GM20000 (cell line): ENCODE measurements around the gene GTF2IRD1.
"Not testable (repeated sequence)": the region's sequence is repeated elsewhere in the genome, so short reads cannot be mapped to it uniquely, and the experiment has no call there.

Experiments used
- DNase-seq: peaks from one replicate; pipeline ENCODE4 v3.0.0; 2012; ENCODE audit warnings: low spot score
- TF ChIP-seq, protein P1 (sequence below): IDR thresholded peaks from 2 replicates; pipeline ENCODE4 v1.5.1; 2012; ENCODE audit warnings: mild to moderate bottlenecking, control low read depth; ENCODE audit errors: extremely low read depth, missing control alignments

The GTF2IRD1 gene

DNA sequence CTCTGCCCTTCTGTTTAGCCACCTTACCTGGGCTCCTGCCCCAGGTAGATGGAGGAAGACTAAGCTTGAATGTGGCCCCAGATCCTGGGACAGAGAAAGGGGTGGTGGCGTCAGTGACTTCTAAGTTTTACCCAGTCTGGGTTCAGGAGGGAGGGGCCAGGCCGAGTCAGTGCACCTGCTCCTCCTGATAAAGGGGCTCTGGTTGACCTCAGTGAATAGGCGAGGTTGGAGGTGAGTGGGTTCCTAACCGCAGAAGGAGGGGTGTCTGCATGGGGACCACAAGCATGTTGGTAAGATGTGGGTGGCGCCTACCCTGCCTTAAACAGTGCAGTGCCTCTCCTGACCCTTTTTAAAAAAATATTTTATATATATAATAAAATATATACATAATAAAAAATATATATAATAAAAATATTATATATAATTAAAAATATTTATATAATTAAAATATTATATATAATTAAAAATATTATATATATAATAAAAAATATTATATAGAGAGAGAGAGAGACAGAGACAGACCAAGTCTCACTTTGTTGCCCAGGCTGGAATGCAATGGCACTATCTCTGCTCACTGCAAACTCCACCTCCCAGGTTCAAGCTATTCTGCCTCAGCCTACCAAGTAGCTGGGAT, 106.5 kb downstream of the GTF2IRD1 start:
- DNase-seq, result no peak
- TF ChIP-seq, protein P1, sequence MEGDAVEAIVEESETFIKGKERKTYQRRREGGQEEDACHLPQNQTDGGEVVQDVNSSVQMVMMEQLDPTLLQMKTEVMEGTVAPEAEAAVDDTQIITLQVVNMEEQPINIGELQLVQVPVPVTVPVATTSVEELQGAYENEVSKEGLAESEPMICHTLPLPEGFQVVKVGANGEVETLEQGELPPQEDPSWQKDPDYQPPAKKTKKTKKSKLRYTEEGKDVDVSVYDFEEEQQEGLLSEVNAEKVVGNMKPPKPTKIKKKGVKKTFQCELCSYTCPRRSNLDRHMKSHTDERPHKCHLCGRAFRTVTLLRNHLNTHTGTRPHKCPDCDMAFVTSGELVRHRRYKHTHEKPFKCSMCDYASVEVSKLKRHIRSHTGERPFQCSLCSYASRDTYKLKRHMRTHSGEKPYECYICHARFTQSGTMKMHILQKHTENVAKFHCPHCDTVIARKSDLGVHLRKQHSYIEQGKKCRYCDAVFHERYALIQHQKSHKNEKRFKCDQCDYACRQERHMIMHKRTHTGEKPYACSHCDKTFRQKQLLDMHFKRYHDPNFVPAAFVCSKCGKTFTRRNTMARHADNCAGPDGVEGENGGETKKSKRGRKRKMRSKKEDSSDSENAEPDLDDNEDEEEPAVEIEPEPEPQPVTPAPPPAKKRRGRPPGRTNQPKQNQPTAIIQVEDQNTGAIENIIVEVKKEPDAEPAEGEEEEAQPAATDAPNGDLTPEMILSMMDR, result no peak

- no peak for DNase-seq
- TF ChIP-seq, protein P1, result no peak
Measured at GRCh38 chr7:74561898-74562613, 108.3 kb downstream of the GTF2IRD1 start.

- DNase-seq, result not testable (repeated sequence)
Measured at GRCh38 chr7:74563639-74564038, 109.9 kb downstream of the GTF2IRD1 start.

- TF ChIP-seq, protein P1, result no peak
- no peak for DNase-seq
Measured at GRCh38 chr7:74567318-74567668, 113.6 kb downstream of the GTF2IRD1 start.

- no peak for DNase-seq
Measured at GRCh38 chr7:74568658-74569057, 115.0 kb downstream of the GTF2IRD1 start.

DNA sequence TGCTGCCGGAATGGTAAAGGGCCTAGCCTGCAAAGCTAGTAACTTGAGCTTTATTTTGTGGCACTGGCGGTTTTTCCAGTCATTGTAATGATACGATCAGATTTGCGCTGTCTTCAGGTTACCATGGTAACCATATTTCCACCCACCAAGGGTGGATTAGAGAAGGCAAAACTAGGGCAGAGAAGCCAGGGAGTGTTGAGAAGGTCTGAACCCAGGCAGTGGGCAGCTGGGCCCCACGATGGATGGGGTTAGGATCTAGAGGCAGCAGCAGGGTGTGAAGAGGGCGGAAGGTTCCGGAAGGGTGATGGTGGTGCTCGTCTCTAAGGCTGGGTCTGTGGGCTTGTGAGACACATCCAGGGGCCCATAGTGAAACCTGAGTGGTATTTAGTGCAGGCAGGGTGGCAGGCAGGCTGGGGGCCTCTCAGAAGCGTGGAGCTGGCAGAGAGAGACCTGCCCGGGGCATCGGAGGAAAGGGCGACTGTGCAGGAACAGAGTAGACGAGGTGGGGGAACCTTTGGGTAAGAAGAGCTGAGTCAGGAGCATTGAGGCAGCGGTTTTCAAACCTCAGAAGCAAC, 115.9 kb downstream of the GTF2IRD1 start:
- TF ChIP-seq, protein P1, result no peak
- no peak for DNase-seq

More at GRCh38 chr7:74568658-74569057, 115.0 kb downstream of the GTF2IRD1 start:
- TF ChIP-seq, protein P1, result no peak

DNA sequence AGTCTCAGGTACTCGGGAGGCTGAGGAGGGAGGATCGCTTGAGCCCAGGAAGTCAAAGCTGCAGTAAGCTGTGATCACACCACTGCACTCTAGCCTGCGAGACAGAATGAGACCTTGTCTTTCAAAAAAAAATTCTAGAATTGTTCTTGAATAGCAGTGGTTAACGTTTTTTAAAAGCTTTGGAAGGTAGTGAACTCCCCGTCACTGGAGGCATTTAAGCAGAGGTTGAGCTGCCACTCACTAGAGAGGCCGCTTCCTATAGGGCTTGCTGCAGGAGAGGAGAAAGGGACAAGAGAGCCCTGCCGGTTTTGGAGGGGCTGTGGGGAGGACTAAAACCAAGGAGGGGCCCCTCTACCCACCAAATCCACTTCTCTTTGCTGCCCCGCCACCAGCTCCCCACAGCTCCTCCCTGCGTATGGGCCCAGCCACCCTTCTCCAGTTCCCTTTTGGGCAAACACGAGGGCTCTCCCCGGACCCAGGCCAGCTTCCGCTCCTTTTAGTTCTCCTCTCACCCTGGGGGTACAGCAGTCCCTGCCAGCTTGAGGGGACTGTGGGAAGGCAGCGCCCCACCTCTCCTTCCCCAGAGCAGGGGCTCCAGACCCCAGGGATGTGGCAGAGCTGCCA, 116.9 kb downstream of the GTF2IRD1 start:
- TF ChIP-seq, protein P1, result no peak
- no peak for DNase-seq
